Neural progenitor cell (in vitro differentiated cells): ENCODE measurements around the gene TMEM33. TPM values are rescaled to one million over a fixed set of nuclear protein-coding genes. Genes with fewer than 3 reads are reported as not detected.

Experiments
- DNase-seq: peaks from one replicate; pipeline ENCODE4 v3.0.0-alpha.2; 2016; ENCODE audit warnings: low spot score
- H2AFZ ChIP-seq: fragments of 200-600 bp; sonication (generic); replicated peaks from 2 replicates; pipeline ENCODE4 v1.6.1; 2016; ENCODE audit warnings: antibody characterized with exemption
- H3F3A ChIP-seq: fragments of 200-600 bp; sonication (generic); 2 replicates; pipeline ENCODE4 v1.6.1; 2016; ENCODE audit warnings: antibody characterized with exemption, low read depth
- H3K27ac ChIP-seq: fragments of 200-600 bp; sonication (generic); 2 replicates; pipeline ENCODE4 v1.5.1; 2016; ENCODE audit warnings: mild to moderate bottlenecking
- H3K27me3 ChIP-seq: fragments of 200-600 bp; sonication (generic); 2 replicates; pipeline ENCODE4 v1.6.1; 2016; ENCODE audit warnings: mild to moderate bottlenecking, moderate library complexity
- H3K36me3 ChIP-seq: fragments of 200-600 bp; sonication (generic); 2 replicates; pipeline ENCODE4 v1.5.1; 2016
- H3K4me1 ChIP-seq: fragments of 200-600 bp; sonication (generic); 2 replicates; pipeline ENCODE4 v1.6.1; 2016; ENCODE audit warnings: mixed run types
- H3K4me2 ChIP-seq: fragments of 200-600 bp; sonication (generic); 2 replicates; pipeline ENCODE4 v1.6.1; 2016
- H3K4me3 ChIP-seq: fragments of 200-600 bp; sonication (generic); 2 replicates; pipeline ENCODE4 v1.5.1; 2016
- H3K79me2 ChIP-seq: fragments of 200-600 bp; sonication (generic); 2 replicates; pipeline ENCODE4 v1.6.1; 2016; ENCODE audit warnings: low read depth
- H3K9ac ChIP-seq: fragments of 200-600 bp; sonication (generic); 2 replicates; pipeline ENCODE4 v1.6.1; 2016
- H3K9me3 ChIP-seq: fragments of 200-600 bp; sonication (generic); 2 replicates; pipeline ENCODE4 v1.5.1; 2016; ENCODE audit warnings: low read depth
- H4K20me1 ChIP-seq: fragments of 200-600 bp; sonication (generic); 2 replicates; pipeline ENCODE4 v1.6.1; 2016; ENCODE audit warnings: low read depth
- H3K27ac Mint-ChIP-seq: 3 replicates; pipeline ENCODE4 v1.8.0; 2021; ENCODE audit warnings: mixed read lengths
- H3K27me3 Mint-ChIP-seq: 2 replicates; pipeline ENCODE4 v1.8.0; 2022; ENCODE audit warnings: low read depth, mild to moderate bottlenecking, inconsistent platforms, moderate library complexity, mixed read lengths; ENCODE audit not compliant: insufficient read depth
- H3K36me3 Mint-ChIP-seq: 3 replicates; pipeline ENCODE4 v1.8.0; 2021; ENCODE audit warnings: mixed read lengths
- H3K4me1 Mint-ChIP-seq: 3 replicates; pipeline ENCODE4 v1.8.0; 2021; ENCODE audit warnings: mixed read lengths
- H3K4me3 Mint-ChIP-seq: 3 replicates; pipeline ENCODE4 v1.8.0; 2021; ENCODE audit warnings: mild to moderate bottlenecking, moderate library complexity, mixed read lengths
- H3K9me3 Mint-ChIP-seq: 3 replicates; pipeline ENCODE4 v1.8.0; 2020; ENCODE audit warnings: mixed read lengths
- CTCF ChIP-seq: fragments of 200-600 bp; sonication (generic); IDR thresholded peaks from 2 replicates; pipeline ENCODE4 v1.5.1; 2017; ENCODE audit warnings: antibody characterized with exemption, mild to moderate bottlenecking
- EZH2 ChIP-seq: fragments of 200-600 bp; sonication (generic); IDR thresholded peaks from 2 replicates; pipeline ENCODE4 v1.6.1; 2017; ENCODE audit warnings: antibody characterized with exemption, mild to moderate bottlenecking, moderate library complexity
- EZH2phosphoT487 ChIP-seq: fragments of 200-600 bp; sonication (generic); IDR thresholded peaks from 2 replicates; pipeline ENCODE4 v1.6.1; 2017; ENCODE audit warnings: antibody characterized with exemption
- total RNA-seq: library from RNA; depleted of rRNA; stranded (reverse); fragments of >200 nt; gene quantifications from 2 replicates; pipeline ENCODE4 v1.2.3, GENCODE V29; 2015; ENCODE audit warnings: low replicate concordance

Gene TMEM33
- total RNA-seq, 1 donor from 2014 or later, result 71.9 TPM

- H3K4me2 ChIP-seq, result no peak overlapping the region
- Mint-ChIP-seq H3K27ac (no peak overlapping the region), H3K4me1 (peaks cover 11% of the 10 kb centered on the region)
Observed at GRCh38 chr4:41985151-41985550, 49.9 kb downstream of the TMEM33 start.

GRCh38 chr4:41989994-41990364, 54.8 kb downstream of the TMEM33 start:
- Histone ChIP-seq H3K27ac (no peak overlapping the region), H3K27me3 (no peaks in the 10 kb centered on the region), H3K4me2 (peak overlapping the region; percentile 93), H3K36me3 (peaks cover 4% of the 10 kb centered on the region), H2AFZ (peak overlapping the region; percentile 90), H3K4me3 (peak overlapping the region; percentile 74), H3F3A (no peaks in the 10 kb centered on the region), H4K20me1 (peaks cover 24% of the 10 kb centered on the region), H3K9ac (peak overlapping the region; percentile 61), H3K4me1 (peaks cover 25% of the 10 kb centered on the region), H3K9me3 (no peaks in the 10 kb centered on the region), H3K79me2 (peaks cover 61% of the 10 kb centered on the region)
- no peaks in the 10 kb centered on the region for H3K27me3 Mint-ChIP-seq
- TF ChIP-seq EZH2phosphoT487, result no peak
- TF ChIP-seq CTCF, result no peak
- TF ChIP-seq EZH2, result no peak
- H3K27ac Mint-ChIP-seq, result peak overlapping the region; percentile 95
- H3K9me3 Mint-ChIP-seq, result no peaks in the 10 kb centered on the region
- DNase-seq, result no peak
- peak overlapping the region; percentile 97 for H3K4me3 Mint-ChIP-seq
- H3K4me1 Mint-ChIP-seq, result peaks cover 24% of the 10 kb centered on the region
- no peaks in the 10 kb centered on the region for H3K36me3 Mint-ChIP-seq

More at GRCh38 chr4:41985151-41985550, 49.9 kb downstream of the TMEM33 start:
- H4K20me1 ChIP-seq, result no peaks in the 10 kb centered on the region
- peaks cover 10% of the 10 kb centered on the region for H3K4me1 ChIP-seq
- no peaks in the 10 kb centered on the region for H3K36me3 ChIP-seq
- H2AFZ ChIP-seq, result no peak overlapping the region
- no peak overlapping the region for H3K4me3 Mint-ChIP-seq
- DNase-seq, result no peak
- no peak overlapping the region for H3K4me3 ChIP-seq
- no peaks in the 10 kb centered on the region for H3K36me3 Mint-ChIP-seq
- no peaks in the 10 kb centered on the region for H3K9me3 ChIP-seq
- peaks cover 14% of the 10 kb centered on the region for H3K79me2 ChIP-seq
- H3K9ac ChIP-seq, result no peak overlapping the region
- no peaks in the 10 kb centered on the region for H3K9me3 Mint-ChIP-seq
- no peaks in the 10 kb centered on the region for H3K27me3 Mint-ChIP-seq
- TF ChIP-seq CTCF (no peak), EZH2 (no peak), EZH2phosphoT487 (no peak)
- no peaks in the 10 kb centered on the region for H3F3A ChIP-seq
- no peaks in the 10 kb centered on the region for H3K27me3 ChIP-seq
- no peak overlapping the region for H3K27ac ChIP-seq

- peak within 1 kb of the TSS; percentile 97 for H3K4me3 Mint-ChIP-seq
- H4K20me1 ChIP-seq, result peaks cover 24% of the 10 kb centered on the region
- H3K9me3 ChIP-seq, result no peaks in the 10 kb centered on the region
- H3K79me2 ChIP-seq, result peaks cover 66% of the 10 kb centered on the region
- no peaks in the 10 kb centered on the region for H3K9me3 Mint-ChIP-seq
- peaks cover 24% of the 10 kb centered on the region for H3K4me1 Mint-ChIP-seq
- peak within 1 kb of the TSS; percentile 74 for H3K4me3 ChIP-seq
- H3K36me3 ChIP-seq, result peaks cover 4% of the 10 kb centered on the region
- peak within 1 kb of the TSS; percentile 95 for H3K27ac Mint-ChIP-seq
- H3K27me3 Mint-ChIP-seq, result no peaks in the 10 kb centered on the region
- H3F3A ChIP-seq, result no peaks in the 10 kb centered on the region
- no peak within 1 kb of the TSS for H3K27ac ChIP-seq
- peak within 1 kb of the TSS; percentile 93 for H3K4me2 ChIP-seq
- H2AFZ ChIP-seq, result peak within 1 kb of the TSS; percentile 90
- TF ChIP-seq CTCF (peak; percentile 53), EZH2phosphoT487 (peak; percentile 32), EZH2 (peak; percentile 52)
- peaks cover 25% of the 10 kb centered on the region for H3K4me1 ChIP-seq
- DNase-seq, result peak; percentile 97
- H3K36me3 Mint-ChIP-seq, result peaks cover 3% of the 10 kb centered on the region
- no peaks in the 10 kb centered on the region for H3K27me3 ChIP-seq
- H3K9ac ChIP-seq, result peak within 1 kb of the TSS; percentile 81
Observed at GRCh38 chr4:41990365-41991111, 55.3 kb downstream of the TMEM33 start, which contains the start of gene SLC30A9. Gene SLC30A9, plus strand, starts transcription at chr4:41990530. Its CDS starts 122 bp downstream, at chr4:41990652.
